ENCODE measurements around the gene PDIA5.

DNA sequence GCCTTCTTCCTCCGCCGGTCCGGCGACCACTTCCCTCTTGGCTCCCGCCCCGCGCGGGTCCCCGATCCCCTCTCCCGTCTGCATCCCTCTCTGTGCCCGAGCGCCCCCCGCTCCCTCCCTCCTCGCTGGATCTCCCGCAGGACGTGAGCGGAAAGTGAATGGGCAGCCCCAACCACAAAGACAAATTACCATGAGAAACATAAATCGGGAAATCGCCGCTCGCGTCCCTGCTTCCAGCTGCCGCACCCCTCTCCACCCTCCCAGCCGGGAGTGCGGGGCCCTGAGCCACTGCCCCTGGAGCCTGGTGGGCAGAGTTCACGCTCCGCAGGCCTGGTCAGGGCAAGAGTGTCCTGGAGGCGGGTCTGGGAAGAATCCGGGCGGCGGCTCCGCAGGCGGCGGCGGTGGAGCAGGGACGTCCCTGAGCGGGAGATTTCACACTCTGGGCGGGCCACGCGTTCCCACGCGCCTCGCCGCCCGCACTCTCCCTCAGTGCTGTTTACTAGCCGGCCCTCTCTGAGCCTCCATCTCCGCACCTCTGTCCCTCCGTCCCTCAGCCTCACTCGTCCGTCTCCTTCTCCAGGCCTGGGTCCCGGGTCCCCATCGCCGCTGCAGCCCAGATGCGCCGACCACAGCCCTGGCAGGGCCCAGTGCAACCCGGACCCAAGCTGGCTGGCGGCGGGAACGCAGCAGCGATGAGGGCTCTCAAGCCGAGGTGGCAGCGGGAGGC is 40.1 kb upstream of the PDIA5 start:
- TF ChIP-seq, protein P1, sequence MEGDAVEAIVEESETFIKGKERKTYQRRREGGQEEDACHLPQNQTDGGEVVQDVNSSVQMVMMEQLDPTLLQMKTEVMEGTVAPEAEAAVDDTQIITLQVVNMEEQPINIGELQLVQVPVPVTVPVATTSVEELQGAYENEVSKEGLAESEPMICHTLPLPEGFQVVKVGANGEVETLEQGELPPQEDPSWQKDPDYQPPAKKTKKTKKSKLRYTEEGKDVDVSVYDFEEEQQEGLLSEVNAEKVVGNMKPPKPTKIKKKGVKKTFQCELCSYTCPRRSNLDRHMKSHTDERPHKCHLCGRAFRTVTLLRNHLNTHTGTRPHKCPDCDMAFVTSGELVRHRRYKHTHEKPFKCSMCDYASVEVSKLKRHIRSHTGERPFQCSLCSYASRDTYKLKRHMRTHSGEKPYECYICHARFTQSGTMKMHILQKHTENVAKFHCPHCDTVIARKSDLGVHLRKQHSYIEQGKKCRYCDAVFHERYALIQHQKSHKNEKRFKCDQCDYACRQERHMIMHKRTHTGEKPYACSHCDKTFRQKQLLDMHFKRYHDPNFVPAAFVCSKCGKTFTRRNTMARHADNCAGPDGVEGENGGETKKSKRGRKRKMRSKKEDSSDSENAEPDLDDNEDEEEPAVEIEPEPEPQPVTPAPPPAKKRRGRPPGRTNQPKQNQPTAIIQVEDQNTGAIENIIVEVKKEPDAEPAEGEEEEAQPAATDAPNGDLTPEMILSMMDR (IDR thresholded peaks at IDR 0.05): no peak
- no peak for TF ChIP-seq POLR2A (IDR thresholded peaks at IDR 0.05)

All from upper lobe of left lung (tissue), 4 donors.